Measurements from ENCODE around the gene PCDHB9.
"Not testable (repeated sequence)": the region's sequence is repeated elsewhere in the genome, so short reads cannot be mapped to it uniquely, and the experiment has no call there.

PCDHB9 gene

DNA sequence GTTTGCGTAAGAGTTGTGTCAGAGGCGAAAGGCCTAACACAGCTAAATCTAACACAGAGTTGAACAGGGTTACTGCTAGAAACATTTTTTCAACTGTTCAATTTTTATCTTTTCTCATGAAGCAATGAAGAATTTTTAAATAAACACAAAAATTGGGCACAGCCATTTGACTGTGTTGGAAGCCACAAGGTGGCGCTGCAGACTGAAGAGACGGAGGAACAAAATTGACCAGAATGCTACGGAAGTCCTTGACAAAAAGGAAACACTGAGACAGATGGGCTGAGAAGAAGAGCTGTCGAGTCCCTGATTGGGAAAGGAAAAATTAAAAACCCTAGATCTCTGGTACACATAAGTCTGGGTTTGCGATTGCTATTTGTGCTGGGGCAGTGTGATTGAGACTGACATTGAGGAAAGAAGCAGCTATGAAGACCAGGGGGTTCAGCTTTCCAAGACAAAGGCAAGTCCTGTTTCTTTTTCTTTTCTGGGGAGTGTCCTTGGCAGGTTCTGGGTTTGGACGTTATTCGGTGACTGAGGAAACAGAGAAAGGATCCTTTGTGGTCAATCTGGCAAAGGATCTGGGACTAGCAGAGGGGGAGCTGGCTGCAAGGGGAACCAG is at the start of gene PCDHB9:
Gene PCDHB9 (plus strand): TSS at position 265 of the 616 bp plus-strand sequence. CDS start 158 bp downstream, at position 423.
- DNase-seq (ENCODE audit: low read depth) = no peak

DNA sequence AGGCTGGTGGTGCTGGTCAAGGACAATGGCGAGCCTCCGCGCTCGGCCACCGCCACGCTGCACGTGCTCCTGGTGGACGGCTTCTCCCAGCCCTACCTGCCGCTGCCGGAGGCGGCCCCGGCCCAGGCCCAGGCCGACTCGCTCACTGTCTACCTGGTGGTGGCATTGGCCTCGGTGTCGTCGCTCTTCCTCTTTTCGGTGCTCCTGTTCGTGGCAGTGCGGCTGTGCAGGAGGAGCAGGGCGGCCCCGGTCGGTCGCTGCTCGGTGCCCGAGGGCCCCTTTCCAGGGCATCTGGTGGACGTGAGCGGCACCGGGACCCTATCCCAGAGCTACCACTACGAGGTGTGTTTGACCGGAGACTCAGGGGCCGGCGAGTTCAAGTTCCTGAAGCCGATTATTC is 49.6 kb upstream of the PCDHB9 start:
- not testable (repeated sequence) for DNase-seq (ENCODE audit: low read depth)

DNA sequence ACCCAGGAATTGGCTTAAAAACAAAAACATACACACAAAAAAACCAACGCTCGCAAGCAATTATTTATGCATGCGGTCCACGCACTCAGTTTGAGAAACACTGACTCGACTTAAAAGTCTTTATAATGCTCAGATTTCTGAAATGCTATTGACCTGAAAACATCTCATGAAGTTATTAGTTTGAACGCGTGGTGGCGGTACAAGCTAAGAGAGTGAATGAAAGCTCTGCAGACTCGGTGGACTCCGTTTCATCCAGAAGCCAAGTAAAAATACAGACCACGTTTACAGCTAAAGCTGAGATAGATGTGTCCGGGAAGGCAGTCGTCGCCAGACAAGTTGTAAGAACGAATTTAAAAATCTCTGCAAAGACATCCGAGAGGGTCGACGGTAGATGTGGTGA is 37.1 kb upstream of the PCDHB9 start, which contains the start of gene PCDHB6:
Gene PCDHB6 (plus strand): TSS at position 246 of the 400 bp plus-strand sequence. CDS start 201 bp downstream, outside the sequence.
- DNase-seq (ENCODE audit: low read depth) = no peak

DNA sequence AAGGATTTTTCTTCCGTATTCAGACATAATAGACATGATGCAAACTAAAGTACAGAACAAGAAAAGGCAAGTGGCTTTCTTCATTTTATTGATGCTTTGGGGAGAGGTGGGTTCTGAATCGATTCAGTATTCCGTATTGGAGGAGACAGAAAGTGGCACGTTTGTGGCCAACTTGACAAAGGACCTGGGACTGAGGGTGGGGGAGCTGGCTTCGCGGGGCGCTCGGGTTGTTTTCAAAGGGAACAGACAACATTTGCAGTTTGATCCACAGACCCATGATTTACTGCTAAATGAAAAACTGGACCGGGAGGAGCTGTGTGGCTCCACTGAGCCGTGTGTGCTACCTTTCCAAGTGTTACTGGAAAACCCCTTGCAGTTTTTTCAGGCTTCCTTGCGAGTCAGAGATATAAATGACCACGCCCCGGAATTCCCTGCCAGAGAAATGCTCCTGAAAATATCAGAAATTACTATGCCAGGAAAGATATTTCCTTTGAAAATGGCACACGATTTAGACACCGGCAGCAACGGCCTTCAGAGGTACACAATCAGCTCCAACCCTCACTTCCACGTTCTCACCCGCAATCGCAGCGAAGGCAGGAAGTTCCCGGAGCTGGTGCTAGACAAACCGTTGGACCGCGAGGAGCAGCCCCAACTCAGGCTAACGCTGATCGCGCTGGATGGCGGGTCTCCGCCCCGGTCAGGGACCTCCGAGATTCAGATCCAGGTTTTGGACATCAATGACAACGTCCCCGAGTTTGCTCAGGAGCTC is 36.6 kb upstream of the PCDHB9 start:
- DNase-seq (ENCODE audit: low read depth) = no peak

DNA sequence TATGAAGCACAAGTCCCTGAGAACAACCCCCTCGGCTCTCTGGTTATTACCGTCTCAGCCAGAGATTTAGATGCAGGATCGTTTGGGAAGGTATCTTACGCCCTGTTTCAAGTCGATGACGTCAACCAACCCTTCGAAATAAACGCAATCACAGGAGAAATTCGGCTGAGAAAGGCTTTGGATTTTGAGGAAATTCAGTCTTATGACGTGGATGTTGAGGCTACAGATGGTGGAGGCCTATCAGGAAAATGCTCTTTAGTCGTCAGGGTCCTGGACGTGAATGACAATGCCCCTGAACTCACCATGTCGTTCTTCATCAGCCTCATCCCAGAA is 36.0 kb upstream of the PCDHB9 start:
- DNase-seq (ENCODE audit: low read depth) = no peak

DNA sequence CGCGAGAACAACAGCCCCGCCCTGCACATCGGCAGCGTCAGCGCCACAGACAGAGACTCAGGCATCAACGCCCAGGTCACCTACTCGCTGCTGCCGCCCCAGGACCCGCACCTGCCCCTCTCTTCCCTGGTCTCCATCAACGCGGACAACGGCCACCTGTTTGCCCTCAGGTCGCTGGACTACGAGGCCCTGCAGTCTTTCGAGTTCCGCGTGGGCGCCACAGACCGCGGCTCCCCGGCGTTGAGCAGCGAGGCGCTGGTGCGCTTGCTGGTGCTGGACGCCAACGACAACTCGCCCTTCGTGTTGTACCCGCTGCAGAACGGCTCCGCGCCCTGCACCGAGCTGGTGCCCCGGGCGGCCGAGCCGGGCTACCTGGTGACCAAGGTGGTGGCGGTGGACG is 35.3 kb upstream of the PCDHB9 start:
- DNase-seq (ENCODE audit: low read depth) = not testable (repeated sequence)

DNA sequence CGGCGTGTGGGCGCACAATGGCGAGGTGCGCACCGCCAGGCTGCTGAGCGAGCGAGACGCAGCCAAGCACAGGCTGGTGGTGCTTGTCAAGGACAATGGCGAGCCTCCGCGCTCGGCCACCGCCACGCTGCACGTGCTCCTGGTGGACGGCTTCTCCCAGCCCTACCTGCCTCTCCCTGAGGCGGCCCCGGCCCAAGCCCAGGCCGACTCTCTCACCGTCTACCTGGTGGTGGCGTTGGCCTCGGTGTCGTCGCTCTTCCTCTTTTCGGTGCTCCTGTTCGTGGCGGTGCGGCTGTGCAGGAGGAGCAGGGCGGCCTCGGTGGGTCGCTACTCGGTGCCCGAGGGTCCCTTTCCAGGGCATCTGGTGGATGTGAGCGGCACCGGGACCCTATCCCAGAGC is 34.9 kb upstream of the PCDHB9 start:
- DNase-seq (ENCODE audit: low read depth) = not testable (repeated sequence)

DNA sequence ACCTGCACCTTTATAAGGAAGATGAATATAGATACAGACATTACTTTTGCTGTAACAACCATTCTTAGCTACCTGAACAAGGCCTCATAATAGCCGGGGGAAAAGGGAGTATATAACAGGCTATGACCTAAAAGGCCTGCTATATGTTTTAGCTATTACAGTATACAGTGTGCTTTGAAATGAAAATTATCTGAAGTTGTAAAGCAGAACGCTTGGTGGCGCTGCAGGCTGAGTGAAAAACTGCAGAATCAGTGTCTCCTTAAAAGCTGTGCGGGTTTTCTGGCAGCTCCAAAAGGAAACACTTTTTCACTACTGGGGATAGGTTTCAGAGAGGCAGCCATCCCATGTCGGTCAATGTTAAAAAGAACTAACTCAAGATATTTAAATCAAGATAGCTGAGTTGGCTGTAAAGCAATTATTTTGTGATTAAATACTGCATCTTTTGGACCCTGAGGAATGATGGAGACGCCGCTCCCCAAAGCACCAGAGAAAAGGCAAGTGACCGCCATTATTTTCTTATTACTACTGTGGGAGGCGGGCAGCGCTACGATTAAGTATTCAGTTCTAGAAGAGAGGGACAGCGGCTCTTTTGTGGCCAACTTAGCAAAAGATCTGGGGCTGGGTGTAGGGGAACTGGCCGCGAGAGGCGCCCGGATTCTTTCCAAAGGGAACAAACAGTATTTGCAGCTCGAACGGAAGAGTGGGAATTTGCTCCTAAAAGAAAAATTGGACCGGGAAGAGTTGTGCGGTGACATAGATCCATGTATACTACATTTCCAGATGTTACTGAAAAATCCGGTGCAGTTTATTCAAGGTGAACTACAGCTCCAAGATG is 31.2 kb upstream of the PCDHB9 start:
- no peak for DNase-seq (ENCODE audit: low read depth)

DNA sequence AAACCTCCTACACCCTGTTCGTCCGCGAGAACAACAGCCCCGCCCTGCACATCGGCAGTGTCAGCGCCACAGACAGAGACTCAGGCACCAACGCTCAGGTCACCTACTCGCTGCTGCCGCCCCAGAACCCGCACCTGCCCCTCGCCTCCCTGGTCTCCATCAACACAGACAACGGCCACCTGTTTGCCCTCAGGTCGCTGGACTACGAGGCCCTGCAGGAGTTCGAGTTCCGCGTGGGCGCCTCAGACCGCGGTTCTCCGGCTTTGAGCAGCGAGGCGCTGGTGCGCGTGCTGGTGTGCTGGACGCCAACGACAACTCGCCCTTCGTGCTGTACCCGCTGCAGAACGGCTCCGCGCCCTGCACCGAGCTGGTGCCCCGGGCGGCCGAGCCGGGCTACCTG is 29.6 kb upstream of the PCDHB9 start:
- DNase-seq (ENCODE audit: low read depth) = not testable (repeated sequence)

DNA sequence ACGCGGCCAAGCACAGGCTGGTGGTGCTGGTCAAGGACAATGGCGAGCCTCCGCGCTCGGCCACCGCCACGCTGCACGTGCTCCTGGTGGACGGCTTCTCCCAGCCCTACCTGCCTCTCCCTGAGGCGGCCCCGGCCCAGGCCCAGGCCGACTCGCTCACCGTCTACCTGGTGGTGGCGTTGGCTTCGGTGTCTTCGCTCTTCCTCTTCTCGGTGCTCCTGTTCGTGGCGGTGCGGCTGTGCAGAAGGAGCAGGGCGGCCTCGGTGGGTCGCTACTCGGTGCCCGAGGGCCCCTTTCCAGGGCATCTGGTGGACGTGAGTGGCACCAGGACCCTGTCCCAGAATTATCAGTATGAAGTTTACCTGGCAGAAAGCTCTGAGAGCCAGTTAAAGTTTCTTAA is 29.1 kb upstream of the PCDHB9 start:
- not testable (repeated sequence) for DNase-seq (ENCODE audit: low read depth)

DNA sequence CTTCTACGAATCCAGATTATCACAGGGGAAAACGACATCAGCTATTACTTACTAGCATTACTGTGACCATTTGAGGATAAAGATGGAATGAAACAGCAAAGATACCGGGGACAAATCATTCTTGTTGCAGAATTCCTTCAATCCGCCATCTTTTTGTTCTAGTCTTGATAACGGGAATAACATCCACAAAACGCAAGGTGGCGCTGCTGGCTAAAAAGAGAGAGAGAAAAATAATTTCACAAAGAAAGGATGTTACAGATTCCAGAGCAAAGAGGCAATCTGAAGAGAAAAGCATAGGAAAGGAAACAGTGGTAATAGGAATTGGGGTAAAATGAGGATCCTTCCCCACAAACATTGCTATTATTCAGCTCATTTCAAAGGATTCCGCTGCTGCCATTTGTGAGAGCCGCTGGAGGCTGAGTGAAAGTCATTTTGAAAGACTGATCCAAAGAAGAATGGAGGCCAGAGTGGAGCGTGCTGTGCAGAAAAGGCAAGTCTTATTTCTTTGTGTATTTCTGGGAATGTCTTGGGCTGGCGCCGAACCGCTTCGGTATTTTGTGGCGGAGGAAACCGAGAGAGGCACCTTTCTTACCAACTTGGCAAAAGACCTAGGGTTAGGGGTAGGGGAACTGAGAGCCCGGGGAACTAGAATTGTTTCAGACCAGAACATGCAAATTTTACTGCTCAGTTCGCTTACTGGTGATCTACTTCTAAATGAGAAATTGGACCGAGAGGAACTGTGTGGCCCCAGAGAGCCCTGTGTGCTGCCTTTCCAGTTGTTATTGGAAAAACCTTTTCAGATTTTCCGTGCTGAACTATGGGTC is 14.4 kb upstream of the PCDHB9 start, which contains the start of gene PCDHB7:
Gene PCDHB7 (plus strand): TSS at position 264 of the 824 bp plus-strand sequence. CDS start 192 bp downstream, at position 456.
- no peak for DNase-seq (ENCODE audit: low read depth)

DNA sequence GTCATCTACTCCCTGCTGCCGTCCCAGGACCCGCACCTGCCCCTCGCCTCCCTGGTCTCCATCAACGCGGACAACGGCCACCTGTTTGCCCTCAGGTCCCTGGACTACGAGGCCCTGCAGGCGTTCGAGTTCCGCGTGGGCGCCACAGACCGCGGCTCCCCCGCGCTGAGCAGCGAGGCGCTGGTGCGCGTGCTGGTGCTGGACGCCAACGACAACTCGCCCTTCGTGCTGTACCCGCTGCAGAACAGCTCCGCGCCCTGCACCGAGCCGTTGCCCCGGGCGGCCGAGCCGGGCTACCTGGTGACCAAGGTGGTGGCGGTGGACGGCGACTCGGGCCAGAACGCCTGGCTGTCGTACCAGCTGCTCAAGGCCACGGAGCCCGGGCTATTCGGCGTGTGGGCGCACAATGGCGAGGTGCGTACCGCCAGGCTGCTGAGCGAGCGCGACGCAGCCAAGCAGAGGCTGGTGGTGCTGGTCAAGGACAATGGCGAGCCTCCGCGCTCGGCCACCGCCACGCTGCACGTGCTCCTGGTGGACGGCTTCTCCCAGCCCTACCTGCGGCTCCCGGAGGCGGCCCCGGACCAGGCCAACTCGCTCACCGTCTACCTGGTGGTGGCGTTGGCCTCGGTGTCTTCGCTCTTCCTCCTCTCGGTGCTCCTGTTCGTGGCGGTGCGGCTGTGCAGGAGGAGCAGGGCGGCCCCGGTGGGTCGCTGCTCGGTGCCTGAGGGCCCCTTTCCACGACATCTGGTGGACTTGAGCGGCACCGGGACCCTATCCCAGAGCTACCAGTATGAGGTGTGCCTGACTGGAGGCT is 12.5 kb upstream of the PCDHB9 start:
- not testable (repeated sequence) for DNase-seq (ENCODE audit: low read depth)

DNA sequence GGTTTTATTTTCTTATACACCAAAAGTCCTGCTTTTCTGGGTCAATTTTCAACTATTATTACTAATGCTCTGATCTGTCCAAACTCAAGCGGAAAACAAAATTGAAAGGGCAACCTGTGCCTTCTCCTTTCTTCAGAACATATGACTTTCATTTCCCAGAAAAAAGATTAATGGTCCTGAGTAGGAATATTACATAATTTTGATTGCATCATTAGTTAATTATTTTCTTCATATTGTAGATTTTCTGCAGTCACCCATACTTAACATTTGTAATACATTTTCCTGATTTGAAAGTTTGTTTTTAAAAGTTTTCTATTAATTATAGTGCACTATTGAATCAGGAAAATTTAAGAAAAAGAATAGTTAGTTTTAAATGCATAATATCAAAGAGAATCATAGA is 11.0 kb upstream of the PCDHB9 start:
- no peak for DNase-seq (ENCODE audit: low read depth)

DNA sequence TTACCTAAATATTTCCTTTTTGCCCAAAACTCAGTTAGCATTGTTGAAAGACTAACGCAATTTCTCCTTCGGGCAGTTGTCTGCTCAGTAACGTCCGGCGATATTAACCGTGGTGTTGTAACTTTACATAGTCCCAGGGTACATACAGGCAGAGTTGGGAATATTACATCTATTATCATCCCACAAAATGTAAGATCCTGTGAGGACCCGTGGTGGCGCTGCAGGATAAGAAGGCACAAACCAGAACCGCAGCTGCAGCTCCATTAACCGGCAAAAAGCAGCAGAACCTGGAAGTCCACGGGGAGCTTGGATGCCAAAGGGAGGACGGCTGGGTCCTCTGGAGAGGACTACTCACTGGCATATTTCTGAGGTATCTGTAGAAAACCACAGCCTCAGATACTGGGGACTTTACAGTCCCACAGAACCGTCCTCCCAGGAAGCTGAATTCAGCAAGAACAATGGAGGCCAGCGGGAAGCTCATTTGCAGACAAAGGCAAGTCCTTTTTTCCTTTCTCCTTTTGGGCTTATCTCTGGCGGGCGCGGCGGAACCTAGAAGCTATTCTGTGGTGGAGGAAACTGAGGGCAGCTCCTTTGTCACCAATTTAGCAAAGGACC is 9.3 kb upstream of the PCDHB9 start, which contains the start of gene PCDHB8:
Gene PCDHB8 (plus strand): TSS at position 214 of the 615 bp plus-strand sequence. CDS start 245 bp downstream, at position 459.
- DNase-seq (ENCODE audit: low read depth) = not testable (repeated sequence)

DNA sequence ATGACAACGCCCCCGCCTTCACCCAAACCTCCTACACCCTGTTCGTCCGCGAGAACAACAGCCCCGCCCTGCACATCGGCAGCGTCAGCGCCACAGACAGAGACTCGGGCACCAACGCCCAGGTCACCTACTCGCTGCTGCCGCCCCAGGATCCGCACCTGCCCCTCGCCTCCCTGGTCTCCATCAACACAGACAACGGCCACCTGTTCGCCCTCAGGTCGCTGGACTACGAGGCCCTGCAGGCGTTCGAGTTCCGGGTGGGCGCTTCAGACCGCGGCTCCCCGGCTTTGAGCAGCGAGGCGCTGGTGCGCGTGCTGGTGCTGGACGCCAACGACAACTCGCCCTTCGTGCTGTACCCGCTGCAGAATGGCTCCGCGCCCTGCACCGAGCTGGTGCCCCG is 7.6 kb upstream of the PCDHB9 start:
- DNase-seq (ENCODE audit: low read depth) = not testable (repeated sequence)

DNA sequence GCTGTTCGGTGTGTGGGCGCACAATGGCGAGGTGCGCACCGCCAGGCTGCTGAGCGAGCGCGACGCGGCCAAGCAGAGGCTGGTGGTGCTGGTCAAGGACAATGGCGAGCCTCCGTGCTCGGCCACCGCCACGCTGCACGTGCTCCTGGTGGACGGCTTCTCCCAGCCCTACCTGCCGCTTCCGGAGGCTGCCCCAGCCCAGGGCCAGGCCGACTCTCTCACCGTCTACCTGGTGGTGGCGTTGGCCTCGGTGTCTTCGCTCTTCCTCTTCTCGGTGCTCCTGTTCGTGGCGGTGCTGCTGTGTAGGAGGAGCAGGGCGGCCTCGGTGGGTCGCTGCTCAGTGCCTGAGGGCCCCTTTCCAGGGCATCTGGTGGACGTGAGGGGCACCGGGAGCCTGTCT is 7.1 kb upstream of the PCDHB9 start:
- DNase-seq (ENCODE audit: low read depth) = not testable (repeated sequence)

DNA sequence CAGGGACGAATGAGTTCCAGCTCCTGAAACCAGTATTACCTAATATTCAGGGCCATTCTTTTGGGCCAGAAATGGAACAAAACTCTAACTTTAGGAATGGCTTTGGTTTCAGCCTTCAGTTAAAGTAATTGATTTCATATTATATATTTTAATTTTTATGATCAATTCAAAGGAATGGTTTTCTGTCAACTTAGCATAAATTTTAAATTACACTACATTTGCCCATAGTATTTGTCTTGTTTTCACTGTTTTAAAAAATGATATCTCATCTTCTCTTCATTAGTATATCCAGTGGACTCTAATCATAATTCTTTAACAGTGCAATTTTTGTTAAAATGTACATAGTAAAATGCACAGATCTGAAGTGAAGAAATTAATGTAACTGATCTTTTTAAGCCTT is 6.6 kb upstream of the PCDHB9 start:
- DNase-seq (ENCODE audit: low read depth) = no peak

DNA sequence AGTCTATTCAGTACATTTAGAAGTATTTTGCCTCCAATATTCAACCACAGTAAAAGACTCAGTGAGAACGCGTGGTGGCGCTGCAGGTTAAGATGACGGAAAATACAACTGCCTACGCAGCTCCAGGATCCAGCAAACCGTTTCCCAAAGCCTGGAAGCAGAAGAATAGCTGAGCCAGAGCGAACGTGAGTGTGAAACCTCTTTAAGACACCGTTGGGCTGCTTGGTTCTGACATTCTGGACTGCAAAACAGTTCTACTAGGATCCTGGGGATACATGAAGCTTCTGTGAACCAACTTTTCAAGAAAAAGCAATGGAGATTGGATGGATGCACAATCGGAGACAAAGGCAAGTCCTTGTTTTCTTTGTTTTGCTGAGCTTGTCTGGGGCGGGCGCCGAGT is 4.7 kb upstream of the PCDHB9 start, which contains the start of gene PCDHB16:
Gene PCDHB16 (plus strand): TSS at position 140 of the 400 bp plus-strand sequence. CDS start 173 bp downstream, at position 313.
- DNase-seq (ENCODE audit: low read depth) = peak; percentile 10

DNA sequence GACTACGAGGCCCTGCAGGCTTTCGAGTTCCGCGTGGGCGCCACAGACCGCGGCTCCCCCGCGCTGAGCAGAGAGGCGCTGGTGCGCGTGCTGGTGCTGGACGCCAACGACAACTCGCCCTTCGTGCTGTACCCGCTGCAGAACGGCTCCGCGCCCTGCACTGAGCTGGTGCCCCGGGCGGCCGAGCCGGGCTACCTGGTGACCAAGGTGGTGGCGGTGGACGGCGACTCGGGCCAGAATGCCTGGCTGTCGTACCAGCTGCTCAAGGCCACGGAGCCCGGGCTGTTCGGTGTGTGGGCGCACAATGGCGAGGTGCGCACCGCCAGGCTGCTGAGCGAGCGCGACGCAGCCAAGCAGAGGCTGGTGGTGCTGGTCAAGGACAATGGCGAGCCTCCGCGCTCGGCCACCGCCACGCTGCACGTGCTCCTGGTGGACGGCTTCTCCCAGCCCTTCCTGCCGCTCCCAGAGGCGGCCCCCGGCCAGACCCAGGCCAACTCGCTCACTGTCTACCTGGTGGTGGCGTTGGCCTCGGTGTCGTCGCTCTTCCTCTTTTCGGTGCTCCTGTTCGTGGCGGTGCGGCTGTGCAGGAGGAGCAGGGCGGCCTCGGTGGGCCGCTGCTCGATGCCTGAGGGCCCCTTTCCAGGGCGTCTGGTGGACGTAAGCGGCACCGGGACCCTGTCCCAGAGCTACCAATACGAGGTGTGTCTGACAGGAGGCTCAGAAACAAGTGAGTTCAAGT is 2.7 kb upstream of the PCDHB9 start:
- not testable (repeated sequence) for DNase-seq (ENCODE audit: low read depth)
